Right ventricle myocardium superior (tissue), 1 donor: ENCODE results near the gene DNAAF5. TPM values are rescaled to one million over a fixed set of nuclear protein-coding genes. Genes with fewer than 3 reads are reported as not detected.

Experiments used
- ATAC-seq: fragments of 200-7000 bp; cut with Tn5 transposase; one replicate; pipeline ENCODE4 v1.9.1; 2020; ENCODE audit warnings: mild to moderate bottlenecking; ENCODE audit not compliant: poor library complexity
- DNase-seq: peaks from one replicate; pipeline ENCODE4 v3.0.0-alpha.2; 2020
- intact Hi-C: fragments of 100-400 bp; cut with DNase I; formaldehyde crosslinking; loops from one replicate; pipeline ENCODE4 v1.11.2; 2022
- total RNA-seq: library from RNA; stranded (reverse); fragmentation: NEBNext Ultra II Directional; extraction: Animal tissue kit (Norgen Biotek cat#: 25700); gene quantifications from one replicate; pipeline ENCODE4 v1.2.1, GENCODE V29; 2021
- donor health status: DM: no; HTN: yes; CAD: no; lungs with severe emphysema.

DNAAF5 gene
- total RNA-seq, 1 donor from 2014 or later = 19.3 TPM

DNA sequence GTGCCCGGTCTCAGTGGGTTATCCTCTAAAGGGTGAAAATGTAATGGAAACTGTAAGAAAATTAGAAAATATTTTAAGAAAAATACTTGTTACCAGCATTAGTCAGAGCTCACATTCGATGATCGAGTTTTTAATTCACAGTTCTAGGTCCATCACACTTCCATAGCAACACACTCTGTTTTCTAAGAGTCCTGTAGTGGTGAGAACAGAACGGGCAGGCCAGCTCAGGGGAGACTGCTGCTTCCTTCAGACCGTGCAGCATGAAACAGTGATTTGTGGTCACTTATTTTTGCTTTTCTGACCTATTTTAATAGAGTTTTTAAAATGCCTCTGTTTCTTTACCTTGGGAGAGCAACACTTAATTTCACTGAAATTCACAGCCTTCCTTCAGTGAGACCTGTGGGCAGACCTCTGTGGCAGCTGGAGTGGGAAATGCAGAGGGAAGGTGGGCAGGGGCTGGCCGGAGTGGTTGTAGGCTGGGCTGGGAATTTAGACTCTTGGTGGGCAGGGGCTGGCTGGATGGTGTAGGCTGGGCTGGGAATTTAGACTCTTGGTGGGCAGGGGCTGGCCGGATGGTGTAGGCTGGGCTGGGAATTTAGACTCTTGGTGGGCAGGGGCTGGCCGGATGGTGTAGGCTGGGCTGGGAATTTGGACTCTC is 107.2 kb downstream of the DNAAF5 start:
- intact Hi-C loops = loop anchor here (5.0 kb wide), 1 partner anchor 34 kb away; no protein-coding TSS in a partner anchor
- peak; percentile 17 for DNase-seq
- ATAC-seq = no peak

DNA sequence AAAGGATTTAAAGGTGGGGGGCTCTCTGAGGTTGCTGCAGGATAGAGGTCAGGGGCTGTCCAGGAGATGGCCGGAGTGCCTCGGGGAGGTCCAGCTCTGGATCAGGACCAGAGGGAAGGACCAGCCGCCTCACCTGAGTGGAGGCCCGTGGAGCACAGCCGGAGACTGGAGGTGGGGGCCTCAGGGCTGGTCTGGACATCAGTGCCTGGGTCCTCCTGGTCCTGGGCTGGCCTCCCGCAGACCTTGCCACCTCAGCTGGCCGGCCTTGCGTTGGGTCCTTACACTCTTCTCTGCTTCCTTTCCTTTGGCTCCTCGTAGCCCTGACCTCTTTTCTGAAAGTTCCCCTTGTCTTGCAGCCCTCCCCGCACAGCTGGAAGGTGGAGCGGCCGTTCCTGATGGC is 107.8 kb downstream of the DNAAF5 start:
- intact Hi-C loops = loop anchor here (5.0 kb wide), 1 partner anchor 33 kb away; no protein-coding TSS in a partner anchor
- ATAC-seq (no peak), DNase-seq (peak; percentile 46)

DNA sequence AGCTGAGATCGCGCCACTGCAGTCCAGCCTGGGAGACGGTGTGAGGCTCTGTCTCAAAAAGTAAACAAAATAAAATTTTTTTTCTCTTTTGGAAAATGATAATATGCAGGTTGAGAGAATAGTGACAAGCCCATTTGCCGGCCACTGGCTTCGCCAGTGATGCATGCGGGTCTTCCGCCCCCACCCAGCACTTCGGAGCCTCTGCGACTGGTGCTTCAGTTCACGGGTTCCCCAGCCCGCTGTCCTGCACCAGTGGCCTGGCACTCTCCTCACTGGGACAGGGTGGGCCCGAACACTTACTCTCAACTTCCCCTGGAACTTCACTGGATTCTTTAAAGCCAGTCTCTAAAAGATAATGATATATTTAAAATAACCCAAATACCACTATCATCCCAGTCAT is 108.5 kb downstream of the DNAAF5 start:
- ATAC-seq = no peak
- intact Hi-C loops = no loop called here
- peak; percentile 30 for DNase-seq

DNA sequence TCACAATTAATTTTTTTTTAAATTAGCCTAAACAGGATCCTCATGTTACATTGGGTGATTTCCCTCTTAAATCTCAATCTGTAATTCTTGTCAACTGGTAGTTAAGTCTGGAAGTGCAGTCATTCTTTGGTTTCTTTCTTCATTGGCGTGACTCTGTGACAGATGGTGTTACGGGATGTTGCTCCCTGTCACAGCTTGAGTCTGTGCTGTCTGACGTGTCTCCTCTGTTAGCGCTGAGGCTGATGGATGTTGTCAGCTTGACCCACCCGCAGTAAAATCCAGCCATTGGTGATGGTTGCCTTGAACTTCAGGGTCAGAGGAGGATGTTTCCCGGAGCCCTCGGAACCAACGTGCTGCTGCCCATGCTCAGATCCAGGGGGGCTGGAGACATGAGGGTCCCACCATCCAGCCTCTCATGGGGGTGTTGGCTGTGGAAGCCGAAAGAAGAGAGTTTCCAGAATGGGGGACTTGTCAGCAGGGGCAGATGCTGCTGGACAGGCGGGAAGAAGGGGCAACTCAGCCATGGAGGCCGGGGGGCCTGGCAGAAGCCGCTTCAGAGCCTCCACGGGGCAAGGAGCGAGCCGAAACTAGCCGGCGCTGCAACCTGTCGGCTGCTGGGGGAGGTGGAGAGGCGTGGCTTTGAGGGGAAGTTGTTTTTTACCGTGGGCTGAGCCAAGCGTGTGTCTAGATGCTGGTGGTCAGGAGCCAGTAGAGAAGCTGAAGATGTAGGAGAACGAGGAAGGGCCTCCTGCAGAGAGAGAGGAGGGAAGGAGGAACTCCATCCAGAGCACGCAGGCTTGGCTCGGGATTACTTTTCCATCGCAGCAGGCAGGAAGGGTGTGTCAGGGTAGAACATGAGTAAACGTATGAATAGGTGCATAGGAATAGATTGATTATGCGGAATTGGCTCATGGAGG is 109.2 kb downstream of the DNAAF5 start:
- intact Hi-C loops = no loop called here
- ATAC-seq = no peak
- DNase-seq = peak; percentile 41

Other genes starting within 250 kb of the DNAAF5 start
- gene PDGFA, start 206.9 kb upstream of the DNAAF5 start, total RNA-seq = 34.5 TPM
- 16.5 TPM for gene PRKAR1B, start 582 bp downstream of the DNAAF5 start, total RNA-seq
- gene SUN1, start 105.8 kb downstream of the DNAAF5 start, total RNA-seq = 177 TPM
- gene GET4, start 149.9 kb downstream of the DNAAF5 start, total RNA-seq = 20.6 TPM
- gene ADAP1, start 228.0 kb downstream of the DNAAF5 start, total RNA-seq = 6.4 TPM
- 8.0 TPM for gene COX19, start 248.8 kb downstream of the DNAAF5 start, total RNA-seq